CD14-positive monocyte (primary cell): Measurements from ENCODE around the gene PNLIP. TPM values are rescaled to one million over a fixed set of nuclear protein-coding genes. Genes with fewer than 3 reads are reported as not detected.

Source experiments
- DNase-seq, 3 donors: peaks; one replicate each; pipeline ENCODE4 v3.0.0-alpha.2; 2011 to 2022
- H2AFZ ChIP-seq: 2 replicates; pipeline ENCODE4 v1.6.0; 2012; ENCODE audit warnings: mild to moderate bottlenecking, low read depth, low read length, inconsistent platforms; ENCODE audit not compliant: insufficient read depth, poor library complexity, severe bottlenecking
- H3K27ac ChIP-seq, 2 donors: 1 replicate in 1 of 2; 2 replicates in 1 of 2; pipeline ENCODE4 v1.5.1; 2012 to 2013; ENCODE audit warnings: low read length in 2 of 2, control low read depth in 1 of 2, inconsistent platforms in 1 of 2, low read depth in 1 of 2, mild to moderate bottlenecking in 1 of 2
- H3K27me3 ChIP-seq, 2 donors: one replicate each; pipeline versions ENCODE4 v1.6.0 to v1.6.1; 2011 to 2013; ENCODE audit warnings: low read length in 2 of 2; ENCODE audit not compliant: control insufficient read depth in 2 of 2, insufficient read depth in 2 of 2
- H3K36me3 ChIP-seq, 2 donors: replicated peaks in 1 of 2; 1 replicate in 1 of 2; 2 replicates in 1 of 2; pipeline versions ENCODE4 v1.5.1 to v1.6.1; 2012 to 2013; ENCODE audit warnings: low read length in 2 of 2, control low read depth in 1 of 2, inconsistent platforms in 1 of 2, mild to moderate bottlenecking in 1 of 2; ENCODE audit not compliant: insufficient read depth in 2 of 2, control insufficient read depth in 1 of 2
- H3K4me1 ChIP-seq, 2 donors: 1 replicate in 1 of 2; 2 replicates in 1 of 2; pipeline versions ENCODE4 v1.5.1 to v1.6.1; 2012 to 2013; ENCODE audit warnings: low read length in 2 of 2, control low read depth in 1 of 2, inconsistent platforms in 1 of 2, mild to moderate bottlenecking in 1 of 2, moderate library complexity in 1 of 2; ENCODE audit not compliant: insufficient read depth in 2 of 2, control insufficient read depth in 1 of 2
- H3K4me2 ChIP-seq: replicated peaks from 2 replicates; pipeline ENCODE3; 2012; ENCODE audit warnings: low read length, moderate library complexity, mild to moderate bottlenecking; ENCODE audit not compliant: poor library complexity, severe bottlenecking; ENCODE audit errors: extremely low read depth
- H3K4me3 ChIP-seq, 3 experiments: fragments of 200-600 bp in 1 of 3; sonication (generic) in 1 of 3; replicated peaks in 1 of 3; 1 replicate in 2 of 3; 2 replicates in 1 of 3; pipeline ENCODE4 v1.5.1; 2011 to 2013; ENCODE audit warnings: low read length in 3 of 3, mild to moderate bottlenecking in 3 of 3, control low read depth in 2 of 3, low read depth in 2 of 3, inconsistent platforms in 1 of 3, moderate library complexity in 1 of 3
- H3K79me2 ChIP-seq: 2 replicates; pipeline ENCODE4 v1.6.0; 2012; ENCODE audit warnings: mild to moderate bottlenecking, control low read depth, inconsistent platforms, low read length, moderate library complexity; ENCODE audit not compliant: insufficient read depth
- H3K9ac ChIP-seq: 2 replicates; pipeline ENCODE4 v1.6.0; 2017; ENCODE audit warnings: low read length, mild to moderate bottlenecking; ENCODE audit not compliant: insufficient read depth, poor library complexity, severe bottlenecking
- H3K9me3 ChIP-seq, 2 donors: replicated peaks in 1 of 2; 1 replicate in 1 of 2; 2 replicates in 1 of 2; pipeline versions ENCODE4 v1.5.1 to v1.6.1; 2012 to 2013; ENCODE audit warnings: low read length in 2 of 2, control low read depth in 1 of 2; ENCODE audit not compliant: control insufficient read depth in 1 of 2, insufficient read depth in 1 of 2
- H4K20me1 ChIP-seq: 2 replicates; pipeline ENCODE4 v1.6.0; 2012; ENCODE audit warnings: mild to moderate bottlenecking, low read length, control low read depth, moderate library complexity; ENCODE audit not compliant: insufficient read depth
- H3K27ac Mint-ChIP-seq, 7 donors: one replicate each; pipeline ENCODE4 v1.8.0; 2020; ENCODE audit warnings: mild to moderate bottlenecking in 7 of 7, mixed read lengths in 7 of 7, moderate library complexity in 6 of 7, inconsistent platforms in 2 of 7
- H3K27me3 Mint-ChIP-seq, 3 donors: one replicate each; pipeline ENCODE4 v1.8.0; 2021 to 2022; ENCODE audit warnings: low read depth in 3 of 3, mild to moderate bottlenecking in 3 of 3, mixed read lengths in 3 of 3, moderate library complexity in 3 of 3, inconsistent platforms in 1 of 3
- H3K36me3 Mint-ChIP-seq, 2 donors: one replicate each; pipeline ENCODE4 v1.8.0; 2020; ENCODE audit warnings: mixed read lengths in 2 of 2, inconsistent platforms in 1 of 2, mild to moderate bottlenecking in 1 of 2
- H3K4me1 Mint-ChIP-seq: one replicate; pipeline ENCODE4 v1.8.0; 2020; ENCODE audit warnings: mild to moderate bottlenecking, mixed read lengths
- H3K4me3 Mint-ChIP-seq, 2 donors: one replicate each; pipeline ENCODE4 v1.8.0; 2020; ENCODE audit warnings: mild to moderate bottlenecking in 2 of 2, mixed read lengths in 2 of 2, moderate library complexity in 1 of 2
- H3K9me3 Mint-ChIP-seq, 7 donors: one replicate each; pipeline ENCODE4 v1.8.0; 2020 to 2022; ENCODE audit warnings: mixed read lengths in 7 of 7, mild to moderate bottlenecking in 6 of 7, moderate library complexity in 6 of 7, inconsistent platforms in 2 of 7
- CTCF ChIP-seq: fragments of 200-600 bp; IDR thresholded peaks from one replicate; pipeline ENCODE4 v1.8.0; 2022; ENCODE audit warnings: antibody characterized with exemption, mild to moderate bottlenecking
- WGBS: methylation state at CpG from one replicate; pipeline ENCODE4 v1.1.5; 2013; ENCODE audit warnings: missing lambda C conversion rate; ENCODE audit not compliant: insufficient coverage; 5-methylcytosine and 5-hydroxymethylcytosine counted together
- intact Hi-C, 2 donors: fragments of 100-400 bp; cut with micrococcal nuclease; formaldehyde crosslinking; loops; one replicate each; pipeline versions ENCODE4 v1.15.0 to v1.15.1; 2023
- polyA plus RNA-seq, 3 donors: library from polyadenylated mRNA; depleted of rRNA in 1 of 3; unstranded in 2 of 3; stranded (reverse) in 1 of 3; fragments of 300-500 nt in 2 of 3; fragments of >200 nt in 1 of 3; fragmentation: Illumina TruSeq in 2 of 3; gene quantifications; 1 replicate in 2 of 3; 2 replicates in 1 of 3; pipeline ENCODE4 v1.2.3, GENCODE V29; 2012 to 2021

PNLIP gene
- polyA plus RNA-seq, 3 donors = not detected

GRCh38 chr10:116521424-116522290 lies 24.1 kb upstream of the PNLIP start:
- no peaks in the 10 kb centered on the region for H3K9me3 ChIP-seq
- H3K4me3 Mint-ChIP-seq = no peak overlapping the region
- no peaks in the 10 kb centered on the region for H4K20me1 ChIP-seq
- WGBS = 79% methylated on average over 3 of the region's 10 CpGs
- H3K9me3 Mint-ChIP-seq = no peaks in the 10 kb centered on the region
- H3K27ac Mint-ChIP-seq = no peak overlapping the region
- H3K9ac ChIP-seq = no peak overlapping the region
- H3K4me1 ChIP-seq = no peaks in the 10 kb centered on the region
- no peaks in the 10 kb centered on the region for H3K36me3 ChIP-seq
- no peaks in the 10 kb centered on the region for H3K27me3 ChIP-seq
- intact Hi-C loops = no loop called here
- no peak overlapping the region for H2AFZ ChIP-seq
- no peaks in the 10 kb centered on the region for H3K4me1 Mint-ChIP-seq
- H3K4me3 ChIP-seq = no peak overlapping the region
- no peak overlapping the region for H3K27ac ChIP-seq
- TF ChIP-seq CTCF = peak; percentile 87
- DNase-seq = peak in 2 of 3 donors; percentile 9 to 10
- no peak overlapping the region for H3K4me2 ChIP-seq
- peaks cover 4 to 10% (median 5%) of the 10 kb centered on the region in 3 donors for H3K27me3 Mint-ChIP-seq
- H3K36me3 Mint-ChIP-seq = no peaks in the 10 kb centered on the region
- no peaks in the 10 kb centered on the region for H3K79me2 ChIP-seq

- Mint-ChIP-seq H3K4me3 (no peak overlapping the region), H3K27ac (no peak overlapping the region), H3K27me3 (peaks cover 4 to 10% (median 5%) of the 10 kb centered on the region in 3 donors), H3K4me1 (no peaks in the 10 kb centered on the region), H3K9me3 (peaks cover 0 to 1% (median 0%) of the 10 kb centered on the region in 7 donors), H3K36me3 (no peaks in the 10 kb centered on the region)
- TF ChIP-seq CTCF = no peak
- intact Hi-C loops = no loop called here
- H3K4me3 ChIP-seq = no peak overlapping the region
- H3K36me3 ChIP-seq = no peaks in the 10 kb centered on the region
- no peaks in the 10 kb centered on the region for H4K20me1 ChIP-seq
- no peak overlapping the region for H3K9ac ChIP-seq
- no peaks in the 10 kb centered on the region for H3K9me3 ChIP-seq
- no peaks in the 10 kb centered on the region for H3K4me1 ChIP-seq
- H3K27me3 ChIP-seq = no peaks in the 10 kb centered on the region
- no peaks in the 10 kb centered on the region for H3K79me2 ChIP-seq
- WGBS = no CpG with 5 or more reads among the region's 8 CpGs
- H2AFZ ChIP-seq = no peak overlapping the region
- DNase-seq = no peak
- H3K27ac ChIP-seq = no peak overlapping the region
- H3K4me2 ChIP-seq = no peak overlapping the region
Measured at GRCh38 chr10:116522803-116523381, 22.8 kb upstream of the PNLIP start.
